ENCODE results near the gene PCDH1.

The PCDH1 gene

DNA sequence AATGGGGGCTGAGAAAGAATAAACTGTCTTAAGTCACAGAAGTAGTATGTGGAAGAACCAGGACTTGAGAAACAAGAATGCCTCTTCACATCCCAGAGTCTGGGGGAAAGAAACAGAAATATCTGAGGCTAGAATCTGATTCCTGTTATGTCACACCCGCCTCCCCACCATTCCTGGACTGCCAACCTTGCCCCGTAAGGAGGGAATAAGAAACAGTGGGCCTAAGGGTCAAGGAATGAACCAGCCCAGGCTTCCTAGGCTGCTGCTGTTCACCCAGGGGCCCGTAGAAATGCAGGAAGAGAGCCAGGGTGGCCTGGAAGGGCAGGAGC, 4.3 kb downstream of the PCDH1 start:
- DNase-seq (ENCODE audit: low read depth in 2 of 2): no peak

DNA sequence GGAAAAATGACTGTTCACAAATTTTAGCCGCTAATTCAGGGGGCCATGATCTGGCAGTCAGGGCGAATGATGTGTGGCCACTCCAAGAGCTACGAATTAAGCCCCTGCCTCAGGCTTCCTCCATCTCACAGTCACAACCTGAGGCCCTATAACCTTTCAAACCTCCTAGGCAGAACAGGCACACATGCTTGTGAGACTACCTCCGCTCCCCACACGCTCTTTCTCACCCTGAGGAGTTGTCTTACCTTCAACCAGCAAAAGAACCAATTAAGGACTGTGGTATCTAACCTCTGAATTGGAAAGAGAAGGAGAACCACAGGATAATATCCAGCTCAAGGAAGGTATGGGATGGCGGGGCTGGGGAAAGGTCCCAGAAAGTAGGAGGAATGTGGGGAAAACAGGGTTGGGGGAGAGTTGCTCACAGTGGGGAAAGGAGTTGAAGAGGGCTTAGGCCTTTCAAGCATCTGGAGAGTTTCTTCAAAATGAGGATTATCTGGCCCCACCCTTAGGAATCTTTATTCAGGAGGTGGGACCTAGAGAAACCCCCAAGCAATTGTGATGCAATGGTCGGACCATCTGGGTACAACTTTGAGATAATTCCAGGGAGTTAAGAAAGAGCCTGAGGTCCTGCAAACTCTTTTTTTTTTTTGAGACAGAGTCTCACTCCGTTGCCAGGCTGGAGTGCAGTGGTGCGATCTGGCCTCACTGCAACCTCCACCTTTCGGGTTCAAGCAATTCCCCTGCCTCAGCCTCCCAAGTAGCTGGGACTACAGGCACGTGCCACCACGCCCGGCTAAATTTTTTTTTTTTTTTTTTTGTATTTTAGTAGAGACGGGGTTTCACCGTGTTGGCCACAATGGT, 5.5 kb downstream of the PCDH1 start:
- DNase-seq (ENCODE audit: low read depth in 2 of 2): no peak

DNA sequence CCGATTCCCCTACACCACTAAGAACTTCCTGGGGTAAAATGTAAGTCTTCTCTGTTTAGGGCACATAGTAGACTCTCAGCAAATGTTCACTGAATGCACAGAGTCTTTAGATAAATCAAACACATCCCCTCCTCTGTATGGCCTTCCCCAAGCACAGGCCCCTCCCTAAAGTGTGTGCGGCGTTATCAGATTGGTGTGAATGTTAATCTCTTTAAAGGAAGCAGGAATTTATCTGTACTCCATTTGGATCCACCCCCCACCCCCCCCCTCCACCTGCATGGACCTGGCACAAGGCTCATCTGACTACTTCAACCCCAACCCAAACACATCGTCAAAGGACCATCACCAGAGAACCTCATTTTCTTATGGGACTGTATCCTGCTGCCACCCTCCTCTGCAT, 6.3 kb downstream of the PCDH1 start:
- no peak for DNase-seq (ENCODE audit: low read depth in 2 of 2)

DNA sequence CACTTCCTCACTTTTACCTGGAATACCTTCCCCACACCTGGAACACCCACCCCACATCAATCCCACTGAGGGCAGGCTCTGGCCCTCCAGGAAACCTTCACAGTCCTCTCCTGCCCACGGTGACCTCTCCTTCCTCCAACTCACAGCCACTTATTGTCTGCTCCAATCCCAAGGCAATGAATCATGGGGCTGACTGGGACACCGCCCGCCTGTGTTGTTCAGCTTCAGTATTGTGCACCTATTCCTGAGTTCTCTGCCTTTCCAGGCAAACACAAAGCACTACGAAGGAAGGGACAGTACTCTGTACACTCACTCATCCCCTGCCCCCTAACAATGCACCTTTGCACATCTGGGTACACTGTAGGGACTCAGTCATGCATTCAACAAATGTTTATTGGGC, 7.3 kb downstream of the PCDH1 start:
- DNase-seq (ENCODE audit: low read depth in 2 of 2): no peak

DNA sequence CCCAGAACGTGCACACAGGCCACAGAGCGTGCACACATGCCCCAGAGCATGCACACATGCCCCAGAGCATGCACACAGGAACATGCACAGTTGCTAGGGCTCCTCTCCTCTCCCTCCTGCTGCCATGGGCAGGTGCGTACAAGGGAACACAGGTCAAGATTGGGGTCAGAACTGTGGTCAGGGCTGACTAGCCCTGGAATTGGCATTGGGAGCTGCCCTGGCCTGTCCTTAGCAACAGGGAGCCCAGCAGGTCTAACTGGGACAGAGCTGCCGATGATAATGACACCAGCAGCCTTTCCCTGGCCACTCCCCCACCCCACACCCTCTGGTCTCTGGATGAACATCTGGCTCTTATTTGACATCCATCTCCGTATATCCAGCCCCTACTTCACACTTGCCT, 8.0 kb downstream of the PCDH1 start:
- no peak for DNase-seq (ENCODE audit: low read depth in 2 of 2)

DNA sequence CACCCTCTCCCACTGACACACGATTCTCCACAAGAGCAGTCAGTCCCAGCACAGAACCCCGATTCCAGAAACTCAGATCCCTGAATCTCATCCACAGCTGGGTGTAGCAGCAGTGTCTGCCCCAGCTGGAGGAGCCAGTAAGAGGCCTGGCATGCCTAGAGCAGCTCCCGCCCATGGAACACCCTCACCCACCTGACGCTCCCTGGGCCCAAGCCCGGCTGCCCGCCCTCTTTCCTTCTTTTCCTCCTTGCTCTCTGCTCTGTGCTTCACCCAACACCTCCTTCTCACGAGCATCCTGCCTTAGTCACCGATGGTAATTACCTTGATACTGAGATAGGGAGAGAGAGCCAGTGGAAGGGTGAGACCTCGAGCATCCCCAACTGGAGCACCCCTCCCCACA, 8.7 kb downstream of the PCDH1 start:
- no peak for DNase-seq (ENCODE audit: low read depth in 2 of 2)

DNA sequence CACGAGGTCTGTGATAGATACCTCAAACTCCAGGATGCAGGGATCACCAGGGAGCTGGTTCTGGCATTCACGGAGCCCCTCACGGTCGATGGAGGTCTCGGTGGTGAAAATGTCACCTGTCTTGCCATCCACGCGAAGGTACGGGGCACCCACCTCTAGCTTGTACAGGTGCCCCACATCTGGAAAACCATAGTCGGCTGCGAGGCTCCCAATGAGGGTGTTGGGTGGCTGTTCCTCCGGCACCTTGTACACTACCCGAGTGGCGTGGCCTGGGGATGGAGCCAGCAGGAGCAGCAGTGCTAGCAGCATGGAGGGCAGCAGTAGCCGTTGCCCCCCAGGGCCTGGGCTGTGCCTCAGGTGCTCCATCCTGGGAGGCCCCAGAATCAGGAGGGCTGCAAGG, 9.2 kb downstream of the PCDH1 start:
- no peak for DNase-seq (ENCODE audit: low read depth in 2 of 2)

DNA sequence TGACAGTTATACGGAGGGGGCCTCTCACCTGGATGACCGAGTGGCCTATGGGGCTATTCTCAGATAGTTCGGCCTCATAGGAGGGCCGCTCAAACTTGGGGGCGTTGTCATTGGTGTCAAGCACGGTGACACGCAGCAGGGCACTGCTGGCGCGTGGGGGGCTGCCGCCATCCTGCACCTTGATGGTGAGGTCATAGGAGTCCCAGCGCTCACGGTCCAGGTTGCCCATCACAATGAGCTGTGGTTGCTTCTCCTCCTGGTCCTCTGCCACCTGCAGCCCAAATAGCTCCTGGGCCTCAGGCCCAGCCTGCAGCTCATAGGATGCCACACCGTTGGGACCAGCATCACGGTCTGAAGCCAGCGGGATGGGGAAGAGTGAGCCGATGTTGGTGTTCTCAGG, 9.7 kb downstream of the PCDH1 start:
- DNase-seq (ENCODE audit: low read depth in 2 of 2): no peak

DNA sequence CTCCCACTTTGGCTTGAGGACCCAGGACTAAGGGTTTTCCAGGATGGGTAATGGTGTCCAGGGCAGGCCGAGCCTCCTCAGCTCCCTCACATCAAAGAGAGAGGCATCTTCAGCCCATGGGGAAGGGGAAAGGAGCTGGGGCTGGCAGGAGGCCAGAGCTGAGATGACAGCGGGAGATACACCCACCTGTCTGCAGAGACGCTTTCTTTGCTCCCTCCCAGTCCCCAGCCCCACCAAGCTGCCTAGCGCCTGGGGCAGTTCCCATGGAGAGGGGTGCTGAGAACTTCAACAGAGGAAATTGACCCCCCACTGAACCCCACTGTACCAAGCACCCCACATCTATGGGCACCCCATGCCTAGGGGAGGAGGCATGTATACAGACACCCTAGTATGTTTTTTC, 10.6 kb downstream of the PCDH1 start:
- DNase-seq (ENCODE audit: low read depth in 2 of 2): no peak

DNA sequence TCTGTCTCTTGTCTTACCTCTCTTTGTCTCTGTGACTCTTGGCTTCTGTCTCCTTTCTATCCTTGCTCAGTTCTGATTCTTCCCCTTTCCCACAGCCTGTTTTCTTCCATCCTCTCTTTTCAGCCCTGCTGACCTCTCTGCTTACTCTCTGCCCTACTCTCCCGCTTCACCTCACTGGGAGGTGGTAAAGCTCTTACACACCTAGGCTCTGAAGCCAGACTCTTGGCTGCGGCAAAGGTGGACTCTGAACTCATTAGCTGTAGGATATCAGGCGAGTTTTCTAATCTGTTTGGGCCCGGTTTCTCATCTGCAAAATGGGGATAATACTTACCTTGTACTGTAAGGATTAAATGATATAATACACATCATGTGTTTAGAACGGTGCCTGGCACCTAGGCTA, 11.1 kb downstream of the PCDH1 start:
- no peak for DNase-seq (ENCODE audit: low read depth in 2 of 2)

DNA sequence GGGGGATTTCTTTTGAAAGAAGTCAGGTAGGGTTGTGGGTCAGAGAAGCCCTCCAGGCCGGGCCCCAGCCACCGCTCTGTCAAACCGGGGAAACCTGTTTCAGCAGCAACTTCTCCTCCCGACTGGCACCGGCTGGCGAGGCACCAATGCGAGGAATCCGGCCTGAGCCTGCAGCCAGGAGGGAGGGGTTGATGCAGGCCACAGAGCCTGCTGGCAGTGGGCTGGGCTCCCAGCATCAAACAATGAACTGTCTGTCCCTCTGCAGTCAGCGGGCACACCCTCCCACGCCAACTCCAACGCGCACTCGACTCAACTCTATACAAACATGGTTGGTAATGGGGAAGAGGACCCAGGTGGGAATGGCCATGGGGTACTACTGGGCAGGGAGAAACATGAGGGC, 12.1 kb downstream of the PCDH1 start:
- DNase-seq (ENCODE audit: low read depth in 2 of 2): no peak

DNA sequence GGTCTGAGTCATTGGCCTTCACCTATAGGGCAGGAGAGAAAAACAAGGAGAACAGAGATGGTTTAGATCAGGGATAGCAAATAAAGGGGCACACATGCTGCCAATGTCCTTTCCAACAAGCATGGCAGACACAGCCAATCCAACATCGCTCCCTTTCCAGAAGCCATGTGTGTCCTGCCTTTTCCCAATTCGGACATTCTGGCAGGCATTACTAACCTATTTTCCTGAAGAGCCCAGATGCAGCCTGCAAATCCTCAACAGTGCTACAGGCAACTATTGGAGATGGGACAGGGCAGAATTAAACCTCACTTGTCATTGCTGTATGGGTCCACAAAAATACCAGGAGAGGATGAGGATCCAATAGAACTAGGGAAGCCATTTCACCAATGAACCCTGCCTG, 12.8 kb downstream of the PCDH1 start:
- DNase-seq (ENCODE audit: low read depth in 2 of 2): no peak

DNA sequence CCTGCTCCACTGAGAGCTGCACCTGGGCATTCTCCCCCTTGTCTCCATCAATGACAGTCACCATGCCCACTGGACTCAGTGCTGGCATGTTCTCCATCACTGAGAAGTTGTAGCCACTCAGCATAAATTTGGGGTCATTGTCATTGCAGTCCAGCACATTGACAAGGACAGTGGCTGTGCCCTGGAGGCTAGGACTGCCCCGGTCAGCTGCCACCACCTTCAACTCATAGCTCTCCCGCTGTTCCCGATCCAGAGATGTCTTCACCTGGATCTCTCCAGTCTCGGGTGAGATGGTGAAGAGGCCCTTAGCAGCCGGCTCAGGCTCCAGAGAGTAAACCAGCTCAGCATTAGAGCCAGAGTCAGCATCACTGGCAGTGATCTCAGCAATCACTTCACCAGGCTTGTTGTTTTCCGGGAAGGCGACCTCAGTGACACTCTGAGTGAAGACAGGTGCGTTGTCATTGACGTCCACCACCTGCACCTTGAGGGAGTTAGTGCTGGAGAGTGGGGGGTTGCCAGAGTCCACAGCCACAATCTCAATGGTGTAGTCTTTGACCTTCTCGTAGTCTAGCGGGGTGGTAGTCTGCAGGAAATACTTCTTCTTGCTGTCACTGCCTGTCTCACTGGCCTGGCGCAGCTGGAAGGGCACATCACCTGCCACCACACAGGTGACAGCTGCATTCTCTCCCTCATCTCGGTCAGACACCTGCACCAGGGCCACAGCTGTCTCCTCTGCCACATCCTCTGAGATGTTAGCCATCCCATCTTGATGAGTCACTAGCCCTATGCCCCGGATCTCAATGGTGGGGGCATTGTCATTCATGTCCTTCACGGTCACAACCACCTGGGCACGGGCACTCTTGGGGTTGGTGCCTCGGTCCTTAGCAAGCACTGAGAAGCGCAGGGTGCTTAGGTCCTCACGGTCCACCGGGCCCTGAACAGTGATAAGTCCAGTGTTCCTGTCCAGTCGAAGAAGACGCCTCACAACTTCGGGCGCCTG, 13.5 kb downstream of the PCDH1 start:
- no peak for DNase-seq (ENCODE audit: low read depth in 2 of 2)

DNA sequence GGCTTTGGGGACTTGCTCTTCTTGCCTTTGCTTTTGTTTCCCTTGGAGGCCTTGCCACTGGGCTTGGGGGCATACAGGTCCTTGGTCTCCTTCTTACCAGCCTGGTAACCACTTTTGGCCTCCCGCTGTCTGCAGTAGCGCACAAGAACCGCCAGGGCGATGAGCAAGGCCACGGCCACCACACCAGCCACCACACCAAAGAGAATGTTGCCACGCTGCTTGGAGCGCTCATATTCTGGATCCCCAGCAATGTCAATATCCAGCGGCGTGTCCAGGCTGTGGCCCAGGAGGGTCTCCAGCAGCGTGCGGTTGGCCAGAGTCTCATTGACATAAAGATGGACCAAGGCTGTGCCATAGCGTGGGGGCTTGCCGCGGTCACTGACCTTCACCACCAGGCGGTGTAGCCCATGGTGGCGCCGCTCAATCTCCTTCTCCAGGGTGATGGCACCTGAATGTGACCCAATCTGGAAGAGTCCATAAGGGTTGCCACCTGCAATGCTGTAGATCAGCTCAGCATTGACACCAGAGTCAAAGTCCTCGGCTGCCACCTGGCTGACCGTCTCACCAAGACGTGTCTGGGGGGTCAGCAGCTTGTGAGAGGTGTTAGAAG, 14.5 kb downstream of the PCDH1 start:
- DNase-seq (ENCODE audit: low read depth in 2 of 2): no peak

DNA sequence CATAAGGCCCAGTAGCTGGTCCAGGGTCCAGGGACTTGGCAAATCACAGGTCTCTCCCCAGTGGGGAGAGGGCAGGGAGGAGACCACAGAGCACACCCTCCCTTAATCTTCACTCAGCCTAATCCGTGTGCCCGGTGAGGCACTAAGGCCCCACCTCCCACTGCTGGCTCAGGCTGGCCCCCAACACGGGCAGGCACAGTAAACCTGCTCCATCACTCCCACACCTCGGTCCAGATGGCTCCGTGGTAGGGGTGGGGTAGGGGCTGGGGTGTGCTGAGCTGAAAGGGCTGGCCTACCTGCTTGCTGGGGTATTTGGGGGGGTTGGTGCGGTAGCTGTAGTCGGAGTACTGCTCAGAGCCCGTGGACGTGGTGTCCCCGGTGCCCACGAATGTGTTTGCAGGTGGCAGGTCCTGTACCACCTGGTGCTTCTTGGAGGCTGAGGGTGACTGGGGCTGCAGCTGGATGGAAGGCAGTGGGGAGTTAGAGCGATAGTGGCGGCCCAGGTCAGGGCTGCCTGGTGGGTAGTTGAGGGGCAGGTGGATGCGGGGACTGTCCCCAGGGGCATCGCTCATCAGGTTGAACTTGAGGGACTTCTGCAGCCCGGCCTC, 15.2 kb downstream of the PCDH1 start:
- DNase-seq (ENCODE audit: low read depth in 2 of 2): no peak

DNA sequence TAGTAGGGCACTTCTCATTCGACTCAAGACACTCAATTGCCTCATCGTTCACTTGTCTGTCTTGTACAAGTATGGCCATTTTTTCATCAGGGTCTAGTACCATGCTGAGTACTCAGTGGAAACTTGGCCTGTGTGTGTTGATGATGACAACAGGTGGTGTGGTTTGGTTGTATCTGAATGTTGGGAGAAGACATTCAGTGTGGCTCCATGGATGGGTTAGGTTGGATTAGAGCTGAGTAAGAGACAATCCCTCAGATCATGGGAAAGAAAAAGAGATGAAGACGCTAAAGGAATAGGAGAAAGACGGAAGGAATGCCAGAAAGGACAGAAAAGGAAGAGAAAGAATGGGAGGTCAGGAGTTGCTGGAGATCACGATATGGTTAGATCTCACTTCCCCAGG, 17.0 kb downstream of the PCDH1 start:
- no peak for DNase-seq (ENCODE audit: low read depth in 2 of 2)

DNA sequence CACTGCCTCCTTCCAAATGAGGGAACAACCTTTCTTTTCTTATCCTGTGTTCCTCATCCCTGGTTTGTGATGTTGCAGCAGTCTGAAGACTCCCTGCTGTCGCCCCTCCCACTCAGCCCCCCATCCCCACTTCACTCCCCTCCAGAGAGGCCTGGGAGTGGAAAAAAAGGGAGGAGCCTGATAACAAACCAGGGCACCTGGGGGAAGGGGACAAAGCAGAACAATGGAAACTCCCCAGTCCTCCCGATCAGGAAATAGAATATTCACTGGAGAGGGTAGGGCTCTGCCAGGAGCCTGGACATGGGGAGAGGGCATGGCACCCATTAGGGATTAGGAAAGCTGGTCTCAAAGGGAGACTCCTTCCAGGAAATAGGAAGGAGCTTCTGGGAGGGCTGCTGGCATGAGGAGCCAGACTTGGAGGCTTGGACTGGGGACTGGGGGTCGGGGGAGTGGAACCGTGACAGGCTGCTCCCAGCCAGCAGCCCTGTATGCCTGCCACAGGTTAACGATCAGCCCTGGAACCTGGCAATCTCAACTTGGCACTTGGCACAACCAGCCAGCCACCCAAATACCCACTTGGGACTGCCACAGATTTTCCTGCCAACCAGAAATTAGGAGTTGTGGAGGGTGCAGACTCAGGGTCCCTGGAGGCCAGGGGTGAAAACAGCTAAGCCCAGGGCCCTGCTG, 20.0 kb downstream of the PCDH1 start:
- no peak for DNase-seq (ENCODE audit: low read depth in 2 of 2)

DNA sequence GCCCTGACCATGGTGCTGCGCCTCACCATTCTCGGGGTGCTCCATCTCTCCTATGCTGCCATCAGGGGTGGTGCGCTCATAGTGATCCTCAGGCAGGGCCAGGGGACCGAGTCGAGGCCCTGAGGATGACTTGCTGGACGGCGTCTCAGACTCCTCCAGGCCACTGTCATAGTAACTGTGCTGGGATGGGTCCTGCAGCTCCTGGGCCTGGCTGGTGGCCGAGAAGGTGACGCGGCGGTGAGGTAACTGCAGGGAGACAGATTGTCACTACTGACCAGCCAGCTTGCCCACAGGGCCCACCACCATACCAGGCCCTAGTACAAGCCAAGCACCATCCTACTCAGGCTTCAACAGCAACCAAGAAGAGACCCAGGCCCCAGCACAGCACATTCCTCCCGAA, 21.0 kb downstream of the PCDH1 start:
- DNase-seq (ENCODE audit: low read depth in 2 of 2): no peak

DNA sequence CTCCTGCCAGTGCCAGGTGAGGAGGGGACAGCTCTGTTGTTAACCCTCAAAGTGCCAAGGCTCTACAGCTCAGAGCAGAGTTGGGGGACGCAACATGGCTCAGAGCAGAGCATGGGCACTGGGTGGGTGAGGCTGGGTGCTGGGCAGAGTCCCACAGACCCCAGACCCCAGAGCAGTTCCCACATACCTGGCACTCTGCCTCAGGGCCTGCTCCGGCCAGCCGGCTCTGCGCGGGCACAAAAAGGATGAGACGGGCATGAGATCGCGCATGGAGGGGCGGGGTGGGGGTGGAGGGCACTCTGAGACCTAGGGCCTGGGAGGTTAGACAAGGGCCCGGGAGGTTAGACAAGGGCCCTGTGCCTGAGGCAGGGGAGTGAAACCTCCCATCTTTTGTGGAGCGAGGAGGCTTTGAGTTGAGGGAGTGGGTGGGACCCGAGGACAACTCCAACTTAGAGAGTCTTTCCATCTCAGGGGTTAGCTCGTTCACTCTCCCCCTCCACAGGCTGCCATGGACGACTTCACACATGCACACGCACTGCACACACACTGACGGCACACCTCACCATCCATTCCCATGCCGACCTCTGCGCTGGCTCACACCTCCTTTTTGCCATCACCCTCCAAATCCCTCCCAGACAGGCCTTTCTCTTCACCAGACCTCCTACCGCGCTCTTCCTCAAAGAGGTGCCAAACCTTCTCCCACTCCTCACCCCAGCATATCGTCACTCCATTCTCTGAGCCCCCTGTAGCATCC, 22.0 kb downstream of the PCDH1 start:
- DNase-seq (ENCODE audit: low read depth in 2 of 2): no peak

DNA sequence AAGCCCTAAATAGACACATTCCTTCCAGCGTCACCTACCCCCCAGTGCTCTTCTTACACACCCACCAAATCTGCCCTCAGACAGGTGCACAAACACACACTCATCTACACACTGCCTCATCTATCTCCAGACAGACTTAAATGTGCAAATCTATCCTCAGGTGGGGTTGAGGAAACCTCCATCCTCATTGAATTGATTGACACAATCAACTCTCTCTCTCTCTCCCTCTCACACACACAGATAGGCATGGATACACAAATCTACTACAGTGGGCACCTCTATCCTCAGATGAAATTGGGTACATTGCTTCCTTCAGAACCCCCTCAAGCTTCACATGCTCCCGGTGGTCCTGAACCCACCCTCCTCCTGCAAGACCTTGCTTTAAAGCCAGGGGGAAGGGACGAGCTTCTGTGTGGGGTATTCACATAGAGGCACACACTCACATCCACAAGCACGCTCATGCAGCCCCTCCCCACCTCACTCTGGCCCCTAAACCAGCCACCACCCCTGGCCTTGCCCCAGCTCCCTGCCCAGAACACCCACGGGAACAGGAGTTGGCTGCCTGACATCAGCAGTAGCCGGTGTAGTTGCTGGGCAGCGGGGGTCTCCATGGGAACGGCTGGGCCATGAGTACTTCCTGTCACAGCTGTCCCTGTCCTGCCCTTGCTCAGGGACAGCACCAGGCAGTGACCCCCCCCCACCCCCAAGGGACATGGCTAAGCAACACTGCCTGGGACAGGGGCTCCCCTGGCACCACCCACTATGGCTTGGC, 22.8 kb downstream of the PCDH1 start:
- no peak for DNase-seq (ENCODE audit: low read depth in 2 of 2)

All from fibroblast of skin of left quadriceps (primary cell).